Activated CD8-positive, alpha-beta T cell treated with anti-CD3 and anti-CD28 coated beads for 36 hours (primary cell): ENCODE results near the gene DAPK1. TPM values are rescaled to one million over a fixed set of nuclear protein-coding genes. Genes with fewer than 3 reads are reported as not detected.

Experiments used
- ATAC-seq: fragments of 200-7000 bp; cut with Tn5 transposase; one replicate; pipeline ENCODE4 v1.10.0; 2021; ENCODE audit warnings: mild to moderate bottlenecking, moderate library complexity
- CTCF ChIA-PET: fragments of 350-600 bp; sonication (Branson Sonifier 250); formaldehyde crosslinking; loops from one replicate; lab custom pipeline; 2021; ENCODE audit warnings: antibody characterized with exemption; lab: Charles Lee
- POLR2A ChIA-PET: fragments of 350-600 bp; sonication (Branson Sonifier 250); formaldehyde crosslinking; loops from one replicate; lab custom pipeline; 2021; ENCODE audit warnings: antibody characterized with exemption; lab: Charles Lee
- DNase-seq: peaks from one replicate; pipeline ENCODE4 v3.0.0-alpha.2; 2020
- H3K27ac Mint-ChIP-seq: one replicate; pipeline ENCODE4 v1.8.0; 2021; ENCODE audit warnings: mild to moderate bottlenecking, mixed read lengths
- H3K27me3 Mint-ChIP-seq: one replicate; pipeline ENCODE4 v1.8.0; 2021; ENCODE audit warnings: mixed read lengths
- H3K36me3 Mint-ChIP-seq: one replicate; pipeline ENCODE4 v1.8.0; 2021; ENCODE audit warnings: low read depth, mixed read lengths
- H3K4me1 Mint-ChIP-seq: one replicate; pipeline ENCODE4 v1.8.0; 2021; ENCODE audit warnings: low read depth, mixed read lengths
- H3K4me3 Mint-ChIP-seq: one replicate; pipeline ENCODE4 v1.8.0; 2021; ENCODE audit warnings: mild to moderate bottlenecking, moderate library complexity, mixed read lengths
- H3K9me3 Mint-ChIP-seq: one replicate; pipeline ENCODE4 v1.8.0; 2021; ENCODE audit warnings: mixed read lengths
- CTCF ChIP-seq: fragments of 200-600 bp; IDR thresholded peaks from one replicate; pipeline ENCODE4 v1.8.0; 2022; ENCODE audit warnings: antibody characterized with exemption, mild to moderate bottlenecking
- intact Hi-C: fragments of 100-400 bp; cut with micrococcal nuclease; formaldehyde crosslinking; loops from one replicate; pipeline ENCODE4 v1.10.0; 2022
- total RNA-seq, 2 experiments: library from RNA; stranded (reverse); gene quantifications; one replicate each; pipeline ENCODE4 v1.2.3, GENCODE V29; 2021

Gene DAPK1
- total RNA-seq, 2 experiments from 2014 or later, result 1.7 to 2.1 TPM

- Mint-ChIP-seq H3K9me3 (no peaks in the 10 kb centered on the region), H3K4me1 (peaks cover 8% of the 10 kb centered on the region), H3K27me3 (peaks cover 14% of the 10 kb centered on the region), H3K4me3 (no peak overlapping the region), H3K27ac (no peak overlapping the region), H3K36me3 (peaks cover 2% of the 10 kb centered on the region)
- no peak for DNase-seq
- CTCF ChIA-PET, result no interaction called here
- no peak for ATAC-seq
- POLR2A ChIA-PET, result no interaction called here
- intact Hi-C loops, result no loop called here
- no peak for TF ChIP-seq CTCF
Observed at GRCh38 chr9:87602933-87603643, 105.4 kb downstream of the DAPK1 start.

GRCh38 chr9:87603854-87604490 lies 106.3 kb downstream of the DAPK1 start:
- intact Hi-C loops, result no loop called here
- peaks cover 8% of the 10 kb centered on the region for H3K4me1 Mint-ChIP-seq
- H3K27ac Mint-ChIP-seq, result no peak overlapping the region
- no peak for DNase-seq
- no peak for ATAC-seq
- H3K4me3 Mint-ChIP-seq, result no peak overlapping the region
- H3K27me3 Mint-ChIP-seq, result peaks cover 14% of the 10 kb centered on the region
- H3K36me3 Mint-ChIP-seq, result peaks cover 2% of the 10 kb centered on the region
- TF ChIP-seq CTCF, result no peak
- CTCF ChIA-PET, result no interaction called here
- POLR2A ChIA-PET, result no interaction called here
- H3K9me3 Mint-ChIP-seq, result no peaks in the 10 kb centered on the region

GRCh38 chr9:87604886-87605588 lies 107.4 kb downstream of the DAPK1 start:
- POLR2A ChIA-PET, result no interaction called here
- Mint-ChIP-seq H3K36me3 (peaks cover 2% of the 10 kb centered on the region), H3K27ac (no peak overlapping the region), H3K4me1 (peaks cover 8% of the 10 kb centered on the region), H3K27me3 (peaks cover 14% of the 10 kb centered on the region), H3K4me3 (no peak overlapping the region), H3K9me3 (no peaks in the 10 kb centered on the region)
- ATAC-seq, result no peak
- no peak for DNase-seq
- TF ChIP-seq CTCF, result no peak
- CTCF ChIA-PET, result no interaction called here
- intact Hi-C loops, result no loop called here

GRCh38 chr9:87605676-87606075 lies 108.0 kb downstream of the DAPK1 start:
- ATAC-seq, result no peak
- POLR2A ChIA-PET, result no interaction called here
- H3K4me1 Mint-ChIP-seq, result peaks cover 8% of the 10 kb centered on the region
- no peak for DNase-seq
- no peak overlapping the region for H3K27ac Mint-ChIP-seq
- no peak overlapping the region for H3K4me3 Mint-ChIP-seq
- H3K9me3 Mint-ChIP-seq, result no peaks in the 10 kb centered on the region
- CTCF ChIA-PET, result no interaction called here
- H3K36me3 Mint-ChIP-seq, result peaks cover 2% of the 10 kb centered on the region
- peaks cover 14% of the 10 kb centered on the region for H3K27me3 Mint-ChIP-seq
- TF ChIP-seq CTCF, result no peak
- intact Hi-C loops, result no loop called here
